Hematopoietic multipotent progenitor cell treated with erythropoietin and hydrocortisone succinate and interleukin-3 and kit ligand, for 15 days (in vitro differentiated cells): ENCODE results near the gene LTC4S.
"Not testable (repeated sequence)": the region's sequence is repeated elsewhere in the genome, so short reads cannot be mapped to it uniquely, and the experiment has no call there.

Experiments used
- DNase-seq: peaks from one replicate; pipeline ENCODE4 v3.0.0-alpha.2; 2015; ENCODE audit warnings: low spot score

The LTC4S gene

GRCh38 chr5:179769796-179770195, 24.0 kb upstream of the LTC4S start:
- DNase-seq, result no peak

- DNase-seq, result no peak
These were observed 22.4 kb upstream of the LTC4S start for GRCh38 chr5:179771311-179771895.

GRCh38 chr5:179772351-179772750, 21.4 kb upstream of the LTC4S start:
- DNase-seq, result no peak

- DNase-seq, result no peak
These were observed 20.1 kb upstream of the LTC4S start for GRCh38 chr5:179773686-179774040.

GRCh38 chr5:179774442-179774841, 19.3 kb upstream of the LTC4S start:
- DNase-seq, result no peak

- DNase-seq, result no peak
These were observed 17.3 kb upstream of the LTC4S start for GRCh38 chr5:179776411-179776938.

GRCh38 chr5:179777456-179777855, 16.3 kb upstream of the LTC4S start:
- DNase-seq, result no peak

- DNase-seq, result no peak
These were observed 15.9 kb upstream of the LTC4S start for GRCh38 chr5:179777909-179778308.

GRCh38 chr5:179778591-179778990, 15.2 kb upstream of the LTC4S start:
- DNase-seq, result no peak

- DNase-seq, result no peak
These were observed 14.0 kb upstream of the LTC4S start for GRCh38 chr5:179779826-179780225.

GRCh38 chr5:179780362-179780761, 13.4 kb upstream of the LTC4S start:
- no peak for DNase-seq

- no peak for DNase-seq
These were observed 11.9 kb upstream of the LTC4S start for GRCh38 chr5:179781846-179782245.

GRCh38 chr5:179783128-179783527, 10.7 kb upstream of the LTC4S start:
- DNase-seq, result no peak

- DNase-seq, result no peak
These were observed 6.9 kb upstream of the LTC4S start for GRCh38 chr5:179786861-179787260.

- no peak for DNase-seq
These were observed 5.5 kb upstream of the LTC4S start for GRCh38 chr5:179788193-179788854.

GRCh38 chr5:179789278-179789677, 4.5 kb upstream of the LTC4S start:
- not testable (repeated sequence) for DNase-seq

- no peak for DNase-seq
These were observed 1.7 kb upstream of the LTC4S start for GRCh38 chr5:179791881-179792611.

GRCh38 chr5:179792612-179793467, 946 bp upstream of the LTC4S start:
- no peak for DNase-seq

- no peak for DNase-seq
These were observed 385 bp downstream of the LTC4S start for GRCh38 chr5:179794171-179794570.

GRCh38 chr5:179794575-179794974, 789 bp downstream of the LTC4S start:
- no peak for DNase-seq

- DNase-seq, result no peak
These were observed 1.5 kb downstream of the LTC4S start for GRCh38 chr5:179795049-179795862.
